ENCODE data around the gene ZFP64. TPM values are rescaled to one million over a fixed set of nuclear protein-coding genes. Genes with fewer than 3 reads are reported as not detected.
A peak's percentile ranks its signal among the peaks of the same experiment; 100 is the strongest.
"Not testable (repeated sequence)": the region's sequence is repeated elsewhere in the genome, so short reads cannot be mapped to it uniquely, and the experiment has no call there.

ZFP64 gene
- 12.9 TPM for total RNA-seq

- peak; percentile 88 for ATAC-seq
These were observed at the start of gene ZFP64 for GRCh38 chr20:52191132-52191915. ZFP64 (minus strand) TSS chr20:52191779; CDS start chr20:52191636, 143 bp downstream.

DNA sequence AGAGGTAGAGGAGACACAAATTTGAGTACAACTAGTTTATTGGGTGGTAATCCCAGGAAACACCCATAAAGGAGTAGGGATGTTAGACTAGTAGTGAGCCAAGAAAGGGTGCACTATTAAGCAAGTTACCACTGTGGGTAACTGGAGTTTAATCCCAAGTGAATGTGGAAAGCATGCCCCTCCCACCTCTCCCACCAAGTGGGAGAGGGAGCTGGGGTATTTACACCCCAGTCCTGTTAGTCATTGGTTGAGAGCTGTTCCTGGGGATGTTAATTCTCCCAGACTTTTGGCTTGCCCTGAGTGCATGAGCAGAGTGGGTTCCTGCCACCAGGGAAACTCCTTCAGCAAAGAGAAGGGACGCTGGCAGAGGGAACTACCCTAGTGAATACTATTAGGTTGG, 49.2 kb upstream of the ZFP64 start:
- no peak for ATAC-seq

- ATAC-seq, result no peak
These were observed 47.5 kb upstream of the ZFP64 start for GRCh38 chr20:52239102-52239501.

DNA sequence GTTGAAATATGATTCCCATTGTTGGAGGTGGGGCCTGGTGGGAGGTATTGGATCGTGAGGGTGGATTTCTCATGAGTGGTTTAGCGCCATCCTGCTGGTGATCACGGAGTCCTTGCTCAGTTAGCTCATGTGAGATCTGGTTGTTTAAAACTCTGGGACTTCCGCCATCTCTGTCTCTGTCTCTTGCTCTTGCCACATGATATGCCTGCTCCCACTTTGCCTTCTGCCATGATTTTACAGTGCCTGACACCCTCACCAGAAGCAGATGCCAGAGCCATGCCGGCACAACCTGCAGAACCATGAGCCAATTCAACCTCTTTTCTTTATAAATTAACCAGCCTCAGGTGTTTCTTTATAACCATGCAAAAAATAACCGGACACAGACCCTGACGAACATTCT, 44.7 kb upstream of the ZFP64 start:
- ATAC-seq, result no peak

GRCh38 chr20:52235129-52235528, 43.5 kb upstream of the ZFP64 start:
- no peak for ATAC-seq

GRCh38 chr20:52234302-52235045, 42.9 kb upstream of the ZFP64 start:
- no peak for ATAC-seq

- no peak for ATAC-seq
These were observed 39.7 kb upstream of the ZFP64 start for GRCh38 chr20:52231230-52231746.

DNA sequence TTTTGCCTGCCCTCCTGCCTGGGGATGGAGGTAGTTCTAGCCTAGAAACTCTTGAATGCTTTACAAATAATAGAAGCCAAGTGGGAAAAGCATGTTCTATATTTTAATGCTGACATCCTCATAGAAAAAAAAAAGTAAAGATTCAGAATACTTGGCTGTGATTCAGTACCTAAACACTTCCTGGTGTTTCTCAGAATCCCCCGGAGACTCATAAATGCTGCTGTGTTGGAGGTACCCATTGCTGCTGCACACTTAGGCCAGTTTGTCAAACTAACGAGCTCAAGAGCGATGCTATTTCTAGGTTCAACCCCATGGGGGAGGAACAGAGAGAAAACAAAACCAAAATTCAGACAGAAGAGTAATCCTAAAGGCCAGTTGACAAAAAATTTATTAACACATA, 38.8 kb upstream of the ZFP64 start:
- no peak for ATAC-seq

- not testable (repeated sequence) for ATAC-seq
These were observed 37.8 kb upstream of the ZFP64 start for GRCh38 chr20:52229346-52229745.

DNA sequence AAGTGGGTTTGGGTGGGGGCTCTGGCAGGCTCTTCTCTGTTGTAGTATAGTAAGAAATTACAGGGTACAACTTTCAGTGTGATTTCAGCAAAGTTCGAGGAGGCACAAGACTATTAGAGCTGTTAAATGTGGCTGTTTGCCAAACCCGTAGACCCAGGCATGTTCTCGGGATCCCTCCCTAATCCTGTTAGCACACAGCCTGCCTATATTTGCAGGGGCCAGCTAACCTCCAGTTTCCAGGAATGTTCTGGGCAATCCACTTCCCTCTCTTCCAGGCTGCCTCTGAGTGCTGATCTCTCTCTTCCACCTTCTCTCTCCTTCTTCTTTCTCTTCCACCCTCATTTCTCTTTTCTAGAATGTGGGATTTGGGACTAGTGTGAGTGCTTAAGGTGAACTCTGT, 34.8 kb upstream of the ZFP64 start:
- ATAC-seq, result no peak

DNA sequence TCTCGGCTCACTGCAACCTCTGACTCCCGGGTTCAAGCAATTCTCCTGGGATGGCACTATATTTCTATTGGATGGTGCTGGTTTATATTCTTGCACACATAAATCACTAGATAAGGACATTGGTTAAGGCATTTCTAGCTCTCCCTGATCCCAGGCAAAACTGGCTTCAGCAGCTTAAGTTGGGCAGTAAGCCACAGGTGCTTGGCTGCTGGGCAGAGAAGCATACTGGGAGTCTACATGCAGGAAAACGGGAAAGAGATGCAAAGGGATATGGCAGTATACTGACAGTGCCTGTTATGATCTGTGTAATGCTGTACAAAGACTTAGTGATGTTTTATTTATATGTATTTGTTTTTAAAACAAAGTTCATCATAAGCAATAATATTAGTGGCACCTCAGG, 33.3 kb upstream of the ZFP64 start:
- ATAC-seq, result no peak

DNA sequence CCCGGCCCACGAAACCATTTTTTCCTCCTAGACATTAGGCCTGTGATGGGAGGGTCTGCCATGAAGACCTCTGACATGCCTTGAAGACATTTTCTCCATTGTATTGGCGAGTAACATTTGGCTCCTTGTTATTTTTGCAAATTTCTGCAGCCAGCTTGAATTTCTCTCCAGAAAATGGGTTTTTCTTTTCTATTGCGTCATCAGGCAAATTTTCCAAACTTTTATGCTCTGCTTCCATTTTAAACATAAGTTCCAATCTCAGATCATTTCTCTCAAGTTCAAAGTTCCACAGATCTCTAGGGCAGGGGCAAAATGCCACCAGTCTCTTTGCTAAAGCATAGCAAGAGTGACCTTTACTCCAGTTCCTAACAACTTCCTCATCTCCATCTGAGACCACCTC, 29.8 kb upstream of the ZFP64 start:
- ATAC-seq, result not testable (repeated sequence)

DNA sequence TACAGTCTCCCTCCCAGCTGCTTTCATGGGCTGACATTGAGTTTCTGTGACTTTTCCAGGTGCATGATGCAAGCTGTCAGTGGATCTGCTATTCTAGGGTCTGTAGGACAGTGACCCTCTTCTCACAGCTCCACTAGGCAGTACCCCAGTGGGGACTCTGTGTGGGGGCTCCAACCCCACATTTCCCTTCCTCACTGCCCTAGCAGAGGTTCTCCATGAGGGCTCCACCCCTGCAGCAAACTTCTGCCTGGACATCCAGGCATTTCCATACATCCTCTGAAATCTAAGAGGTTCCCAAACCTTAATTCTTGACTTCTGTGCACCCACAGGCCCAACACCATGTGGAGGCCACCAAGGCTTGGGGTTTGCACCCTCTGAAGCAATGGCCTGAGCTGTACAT, 29.3 kb upstream of the ZFP64 start:
- not testable (repeated sequence) for ATAC-seq

DNA sequence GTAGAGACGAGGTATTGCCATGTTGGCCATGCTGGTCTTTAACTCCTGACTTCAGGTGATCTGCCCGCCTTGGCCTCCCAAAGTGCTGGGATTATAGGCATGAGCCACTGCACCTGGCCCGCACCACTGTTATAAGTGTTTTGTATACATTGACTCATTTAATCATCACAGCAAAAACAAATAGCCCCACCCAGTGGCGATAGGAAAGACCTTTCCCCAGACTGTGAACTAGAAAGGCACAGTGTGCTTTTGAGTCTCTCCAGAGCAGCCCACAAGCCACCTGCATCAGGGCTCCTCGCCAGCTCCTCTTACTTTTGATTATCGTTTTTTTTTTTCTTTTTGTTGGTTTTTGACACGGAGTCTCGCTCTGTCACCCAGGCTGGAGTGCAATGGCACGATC, 27.9 kb upstream of the ZFP64 start:
- no peak for ATAC-seq

DNA sequence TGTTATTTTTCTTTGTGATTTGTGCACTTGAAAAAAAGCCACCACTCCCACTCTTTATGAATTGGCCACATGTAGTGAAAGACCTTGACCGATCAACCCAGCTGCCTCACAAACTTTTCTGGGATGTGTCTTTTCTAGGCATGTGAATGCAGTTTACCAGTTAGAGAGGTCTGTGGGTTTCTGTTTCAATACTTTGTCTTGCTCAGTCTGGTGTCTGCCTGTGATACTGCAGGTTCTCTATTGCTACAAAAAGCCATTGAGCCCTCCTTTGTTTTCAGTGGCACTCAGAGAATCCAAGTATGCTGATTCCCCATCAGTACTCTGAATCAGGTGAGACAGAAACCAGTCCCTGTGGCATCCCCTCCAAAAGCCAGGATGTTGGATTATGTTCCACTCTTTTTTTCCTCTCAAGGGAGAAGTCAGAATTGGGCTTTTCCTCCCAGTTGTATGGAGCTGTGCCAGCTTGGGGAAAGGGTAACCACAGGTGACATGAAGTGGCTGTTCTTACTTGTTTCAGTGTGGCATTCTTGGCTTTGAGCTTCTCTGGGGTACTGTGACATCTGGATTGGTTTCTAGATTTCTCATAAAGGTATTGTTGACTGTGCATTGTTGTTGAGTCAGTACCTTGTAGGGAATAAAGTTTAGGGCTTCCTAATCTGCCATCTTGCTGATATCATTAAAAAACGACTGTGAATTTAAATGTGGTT, 26.3 kb upstream of the ZFP64 start:
- ATAC-seq, result no peak

DNA sequence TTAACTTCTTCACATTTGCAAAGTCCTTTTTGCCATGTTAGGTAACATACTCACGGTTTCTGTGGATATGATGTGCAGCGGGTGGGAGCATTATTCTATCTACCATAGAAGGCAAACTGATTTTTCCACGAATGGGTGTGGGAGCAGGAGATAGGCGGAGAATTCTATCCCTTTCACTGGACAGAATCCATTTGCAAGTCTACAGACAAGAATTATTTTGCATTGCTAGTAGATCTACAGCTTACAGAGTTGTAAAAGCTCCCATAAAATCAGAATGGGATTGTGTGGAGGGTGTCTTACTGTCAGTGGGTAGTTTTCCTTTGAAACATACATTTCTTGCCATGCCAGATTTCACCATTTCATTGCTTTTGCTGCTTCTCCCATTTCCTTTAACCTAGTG, 22.4 kb upstream of the ZFP64 start:
- no peak for ATAC-seq

GRCh38 chr20:52212943-52213342, 21.4 kb upstream of the ZFP64 start:
- no peak for ATAC-seq

DNA sequence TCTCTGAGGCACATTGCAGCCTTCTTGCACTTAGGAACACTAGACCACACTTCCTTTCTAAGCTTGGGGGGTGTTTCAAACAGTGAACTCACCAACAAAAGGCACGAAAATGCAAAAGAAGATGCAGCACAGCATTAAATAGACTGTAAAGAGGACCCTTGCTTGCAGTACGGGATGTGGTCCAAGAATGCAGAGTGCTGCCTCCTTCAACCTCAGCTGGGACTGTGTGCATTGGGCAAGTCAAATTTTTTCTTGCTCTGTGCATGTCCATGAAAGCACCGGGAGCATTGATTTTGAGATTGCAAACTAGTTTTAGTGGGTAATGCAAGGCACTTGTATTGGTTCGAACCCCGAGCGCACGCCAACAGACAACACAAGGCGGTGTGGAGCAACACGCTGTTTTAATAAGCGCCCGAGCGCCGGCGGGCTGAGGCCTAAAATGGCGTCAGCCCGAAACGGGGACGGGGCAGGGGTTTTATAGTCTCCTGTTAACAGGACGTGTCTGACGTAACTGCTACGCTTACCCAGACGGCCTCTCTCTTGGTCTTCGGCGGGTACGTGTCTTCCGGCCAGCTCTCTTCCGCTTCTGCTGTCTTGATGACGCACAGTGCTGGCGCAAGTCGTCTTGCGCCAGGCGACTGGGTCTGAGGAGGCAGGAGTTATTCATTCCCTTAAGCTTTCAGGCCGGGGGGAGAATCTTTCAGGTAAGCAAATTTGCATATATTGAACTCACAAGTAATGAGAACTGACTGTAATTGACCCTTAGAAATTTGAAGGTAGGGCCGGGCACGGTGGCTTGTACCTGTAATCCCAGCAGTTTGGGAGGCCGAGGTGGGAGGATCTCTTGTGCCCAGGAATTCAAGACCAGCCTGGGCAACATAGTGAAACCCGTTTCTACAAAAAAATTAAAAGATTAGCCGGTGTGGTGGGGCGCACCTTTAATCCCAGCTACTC, 18.7 kb upstream of the ZFP64 start:
- no peak for ATAC-seq

GRCh38 chr20:52209154-52209571, 17.6 kb upstream of the ZFP64 start:
- no peak for ATAC-seq

DNA sequence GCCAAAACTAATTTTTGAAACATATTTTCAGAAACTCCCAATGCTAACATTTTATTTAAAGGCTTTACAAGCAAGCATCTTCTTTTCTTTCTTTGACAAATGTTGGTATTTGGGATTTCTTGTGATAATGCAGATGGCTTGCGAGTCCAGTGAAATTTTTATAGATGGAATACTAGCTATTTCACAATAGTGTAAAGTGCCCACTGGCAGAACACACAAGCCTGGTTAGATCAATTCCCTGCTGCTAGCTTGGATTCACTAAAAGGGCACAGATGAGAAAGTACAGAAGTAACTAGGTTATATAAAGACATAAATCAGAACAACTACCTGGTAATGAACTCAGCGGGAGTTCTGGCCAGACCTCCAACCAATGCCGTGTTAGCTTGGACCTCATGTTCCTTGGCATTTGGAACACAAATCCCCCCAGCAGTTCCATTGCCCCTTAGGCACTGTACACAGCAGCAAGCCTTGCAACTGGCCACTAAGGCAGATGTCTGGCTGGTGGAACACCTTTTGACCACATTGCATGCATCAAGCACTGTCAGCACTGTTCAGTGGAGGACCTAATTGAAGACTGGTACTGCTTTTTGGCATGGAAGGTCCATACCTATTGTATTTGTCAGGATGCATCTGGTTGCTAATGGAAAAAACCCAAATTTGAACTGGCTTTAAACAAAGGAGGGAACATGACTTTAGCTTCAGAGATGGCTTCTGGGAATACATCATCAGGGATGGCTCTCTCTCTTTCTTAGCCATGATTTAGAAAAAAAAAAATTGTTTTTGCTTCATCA, 15.6 kb upstream of the ZFP64 start:
- ATAC-seq, result no peak

DNA sequence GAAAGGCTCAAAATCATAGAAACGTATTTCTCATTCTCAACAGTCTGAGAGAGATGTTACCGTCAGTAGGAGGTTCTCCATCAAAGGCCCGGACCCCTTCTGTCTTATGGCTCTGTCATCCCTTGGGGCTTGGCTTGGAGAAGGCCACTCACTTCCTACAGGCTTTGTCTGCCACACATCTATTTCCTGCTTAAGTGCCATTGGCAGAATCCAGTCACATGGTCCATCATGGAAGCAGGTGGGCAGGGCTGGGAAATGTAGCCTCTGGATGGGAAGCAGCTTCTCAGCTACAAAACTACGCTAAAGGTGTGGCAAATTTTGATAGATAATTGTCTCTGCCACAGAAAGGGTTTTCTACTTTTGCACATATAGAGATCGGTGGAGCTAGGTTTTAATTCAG, 12.6 kb upstream of the ZFP64 start:
- no peak for ATAC-seq

Data from esophagus mucosa (tissue), 1 donor.